ENCODE results near the gene NME2.
A peak's percentile ranks its signal among the peaks of the same experiment; 100 is the strongest.

NME2 gene

DNA sequence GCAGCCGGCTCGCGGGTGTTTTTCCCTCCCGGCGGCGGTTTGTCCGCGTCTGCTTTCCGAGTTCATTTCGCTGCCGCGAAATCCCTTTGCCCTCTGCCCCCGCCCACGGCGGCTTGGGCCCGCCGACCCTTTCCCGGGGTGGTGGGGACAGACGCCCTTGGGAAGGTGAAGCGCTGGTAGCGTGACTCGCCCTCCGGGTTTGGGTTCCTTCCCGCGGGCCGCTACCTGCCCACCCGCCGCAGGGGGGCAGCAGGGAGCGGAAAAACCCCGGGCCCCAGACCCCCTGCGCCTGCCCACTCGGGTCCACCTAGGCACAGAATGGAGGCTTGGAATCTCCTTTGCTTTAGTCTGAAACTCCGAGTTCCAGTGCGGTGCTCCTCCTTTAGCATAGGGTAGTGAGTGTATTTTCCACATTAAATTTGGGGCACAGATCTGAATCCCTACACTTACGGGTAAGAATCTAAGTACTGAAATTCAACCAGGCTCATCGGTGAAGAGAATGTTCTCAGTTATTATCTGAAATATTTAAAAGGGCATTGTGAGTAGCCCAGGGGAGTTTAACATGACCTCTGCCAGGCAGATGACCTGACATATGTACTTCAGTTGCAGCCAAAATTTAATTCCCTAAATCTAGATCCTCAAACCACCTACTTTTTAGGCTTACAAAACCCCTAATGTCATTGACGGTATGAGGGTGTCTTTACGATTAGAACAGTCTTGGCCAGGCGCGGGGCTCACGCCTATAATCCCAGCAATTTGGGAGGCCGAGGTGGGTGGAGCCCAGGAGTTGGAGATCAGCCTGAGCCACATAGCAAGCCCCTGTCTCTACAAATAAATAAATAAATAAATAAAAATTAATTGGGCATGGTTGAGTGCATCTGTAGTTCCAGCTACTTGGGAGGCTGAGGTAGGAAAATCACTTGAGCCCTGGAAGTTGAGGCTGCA, 1.0 kb downstream of the NME2 start:
- POLR2A ChIA-PET: interaction anchor here (1.0 to 3.0 kb wide), 4 partner anchors 13 to 301 kb away, joined by 3 to 36 read pairs (median 4); partner anchors contain the start of genes NME1 and TOB1
- 0 out of 2 replicates have a peak, but pooled peaks cover 5% of the 10 kb centered on the region for H3K4me1 ChIP-seq (ENCODE audit: control insufficient read depth, insufficient read depth, low read length)
- peak overlapping the region; percentile 91 for H3K27ac ChIP-seq (ENCODE audit: extremely low read depth, low read depth, low read length)
- no peaks in the 10 kb centered on the region for H3K9me3 ChIP-seq (ENCODE audit: control insufficient read depth, insufficient read depth, low read depth, low read length)
- H3K4me3 ChIP-seq (ENCODE audit: low read depth, low read length): peak overlapping the region; percentile 88
- CTCF ChIA-PET: interaction anchor here (1.2 to 2.0 kb wide), 3 partner anchors 11 to 21 kb away, joined by 4 to 10 read pairs (median 7); partner anchors contain the start of gene NME1
- peaks cover 61 to 63% of the 10 kb centered on the region in 2 experiments for H3K36me3 ChIP-seq (ENCODE audit: control insufficient read depth in 2 of 2, insufficient read depth in 1 of 2, low read length in 2 of 2)
- TF ChIP-seq ZBTB17 (tag by site-specific recombination; IDR thresholded peaks at IDR 0.05): peak; percentile 95
- peak; percentile 62; the same call in 1 of the 2 replicates for TF ChIP-seq ZNF501 (tag by site-specific recombination; IDR thresholded peaks at IDR 0.05)
- TF ChIP-seq, protein P1, sequence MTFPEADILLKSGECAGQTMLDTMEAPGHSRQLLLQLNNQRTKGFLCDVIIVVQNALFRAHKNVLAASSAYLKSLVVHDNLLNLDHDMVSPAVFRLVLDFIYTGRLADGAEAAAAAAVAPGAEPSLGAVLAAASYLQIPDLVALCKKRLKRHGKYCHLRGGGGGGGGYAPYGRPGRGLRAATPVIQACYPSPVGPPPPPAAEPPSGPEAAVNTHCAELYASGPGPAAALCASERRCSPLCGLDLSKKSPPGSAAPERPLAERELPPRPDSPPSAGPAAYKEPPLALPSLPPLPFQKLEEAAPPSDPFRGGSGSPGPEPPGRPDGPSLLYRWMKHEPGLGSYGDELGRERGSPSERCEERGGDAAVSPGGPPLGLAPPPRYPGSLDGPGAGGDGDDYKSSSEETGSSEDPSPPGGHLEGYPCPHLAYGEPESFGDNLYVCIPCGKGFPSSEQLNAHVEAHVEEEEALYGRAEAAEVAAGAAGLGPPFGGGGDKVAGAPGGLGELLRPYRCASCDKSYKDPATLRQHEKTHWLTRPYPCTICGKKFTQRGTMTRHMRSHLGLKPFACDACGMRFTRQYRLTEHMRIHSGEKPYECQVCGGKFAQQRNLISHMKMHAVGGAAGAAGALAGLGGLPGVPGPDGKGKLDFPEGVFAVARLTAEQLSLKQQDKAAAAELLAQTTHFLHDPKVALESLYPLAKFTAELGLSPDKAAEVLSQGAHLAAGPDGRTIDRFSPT (tag by site-specific recombination; IDR thresholded peaks at IDR 0.05): peak; percentile 66; the same call in 1 of the 2 replicates
- peak; percentile 63; the same call in 1 of the 2 replicates for TF ChIP-seq KLF8 (tag by site-specific recombination; IDR thresholded peaks at IDR 0.05)
- TF ChIP-seq ZNF2 (tag by site-specific recombination; IDR thresholded peaks at IDR 0.05): peak; percentile 76; the same call in 1 of the 2 replicates
- TF ChIP-seq KLF1 (tag by site-specific recombination; IDR thresholded peaks at IDR 0.05): peak; percentile 26; the same call in 1 of the 2 replicates
- TF ChIP-seq EGR2 (tag by site-specific recombination; IDR thresholded peaks at IDR 0.05; ENCODE audit: low read depth): peak; percentile 71
- TF ChIP-seq ZNF514 (tag by site-specific recombination; IDR thresholded peaks at IDR 0.05): no peak
- 0 out of 2 replicates have a peak, but pooled peaks have one; percentile 16 for TF ChIP-seq SP3 (tag by site-specific recombination; IDR thresholded peaks at IDR 0.05)
- 0 out of 2 replicates have a peak, but pooled peaks have one; percentile 32 for TF ChIP-seq BCL11A (tag by site-specific recombination; IDR thresholded peaks at IDR 0.05; ENCODE audit: low read depth)
- no peak for TF ChIP-seq KLF10 (tag by site-specific recombination; IDR thresholded peaks at IDR 0.05)
- no peak for TF ChIP-seq ZNF548 (tag by site-specific recombination; IDR thresholded peaks at IDR 0.05)
- TF ChIP-seq ZNF133 (tag by site-specific recombination; IDR thresholded peaks at IDR 0.05): no peak
- 0 out of 2 replicates have a peak, but pooled peaks have one; percentile 35 for TF ChIP-seq ZNF777 (tag by site-specific recombination; IDR thresholded peaks at IDR 0.05; ENCODE audit: borderline replicate concordance)
- no peak for TF ChIP-seq ZNF146 (tag by site-specific recombination; IDR thresholded peaks at IDR 0.05)
- 0 out of 2 replicates have a peak, but pooled peaks have one; percentile 12 for TF ChIP-seq ZNF654 (tag by site-specific recombination; IDR thresholded peaks at IDR 0.05; ENCODE audit: low read depth)
- peak; percentile 34; the same call in 1 of the 2 replicates for TF ChIP-seq ZNF24 (tag by site-specific recombination; IDR thresholded peaks at IDR 0.05)
- peak; percentile 40 for TF ChIP-seq ZXDB (tag by site-specific recombination; IDR thresholded peaks at IDR 0.05)
- TF ChIP-seq YY2 (tag by site-specific recombination; IDR thresholded peaks at IDR 0.05): 0 out of 2 replicates have a peak, but pooled peaks have one; percentile 47
- TF ChIP-seq ZNF335 (tag by site-specific recombination; conservative IDR thresholded peaks at IDR 0.05): peak; percentile 64
- TF ChIP-seq, protein P2, sequence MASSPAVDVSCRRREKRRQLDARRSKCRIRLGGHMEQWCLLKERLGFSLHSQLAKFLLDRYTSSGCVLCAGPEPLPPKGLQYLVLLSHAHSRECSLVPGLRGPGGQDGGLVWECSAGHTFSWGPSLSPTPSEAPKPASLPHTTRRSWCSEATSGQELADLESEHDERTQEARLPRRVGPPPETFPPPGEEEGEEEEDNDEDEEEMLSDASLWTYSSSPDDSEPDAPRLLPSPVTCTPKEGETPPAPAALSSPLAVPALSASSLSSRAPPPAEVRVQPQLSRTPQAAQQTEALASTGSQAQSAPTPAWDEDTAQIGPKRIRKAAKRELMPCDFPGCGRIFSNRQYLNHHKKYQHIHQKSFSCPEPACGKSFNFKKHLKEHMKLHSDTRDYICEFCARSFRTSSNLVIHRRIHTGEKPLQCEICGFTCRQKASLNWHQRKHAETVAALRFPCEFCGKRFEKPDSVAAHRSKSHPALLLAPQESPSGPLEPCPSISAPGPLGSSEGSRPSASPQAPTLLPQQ (tag by site-specific recombination; IDR thresholded peaks at IDR 0.05): peak; percentile 41; the same call in 1 of the 2 replicates
- TF ChIP-seq ZBTB8A (tag by site-specific recombination; IDR thresholded peaks at IDR 0.05): peak; percentile 88
- no peak for TF ChIP-seq ZNF48 (tag by site-specific recombination; IDR thresholded peaks at IDR 0.05)
- TF ChIP-seq ZNF341 (tag by site-specific recombination; IDR thresholded peaks at IDR 0.05; ENCODE audit: low read depth): peak; percentile 47
- TF ChIP-seq, protein P3, sequence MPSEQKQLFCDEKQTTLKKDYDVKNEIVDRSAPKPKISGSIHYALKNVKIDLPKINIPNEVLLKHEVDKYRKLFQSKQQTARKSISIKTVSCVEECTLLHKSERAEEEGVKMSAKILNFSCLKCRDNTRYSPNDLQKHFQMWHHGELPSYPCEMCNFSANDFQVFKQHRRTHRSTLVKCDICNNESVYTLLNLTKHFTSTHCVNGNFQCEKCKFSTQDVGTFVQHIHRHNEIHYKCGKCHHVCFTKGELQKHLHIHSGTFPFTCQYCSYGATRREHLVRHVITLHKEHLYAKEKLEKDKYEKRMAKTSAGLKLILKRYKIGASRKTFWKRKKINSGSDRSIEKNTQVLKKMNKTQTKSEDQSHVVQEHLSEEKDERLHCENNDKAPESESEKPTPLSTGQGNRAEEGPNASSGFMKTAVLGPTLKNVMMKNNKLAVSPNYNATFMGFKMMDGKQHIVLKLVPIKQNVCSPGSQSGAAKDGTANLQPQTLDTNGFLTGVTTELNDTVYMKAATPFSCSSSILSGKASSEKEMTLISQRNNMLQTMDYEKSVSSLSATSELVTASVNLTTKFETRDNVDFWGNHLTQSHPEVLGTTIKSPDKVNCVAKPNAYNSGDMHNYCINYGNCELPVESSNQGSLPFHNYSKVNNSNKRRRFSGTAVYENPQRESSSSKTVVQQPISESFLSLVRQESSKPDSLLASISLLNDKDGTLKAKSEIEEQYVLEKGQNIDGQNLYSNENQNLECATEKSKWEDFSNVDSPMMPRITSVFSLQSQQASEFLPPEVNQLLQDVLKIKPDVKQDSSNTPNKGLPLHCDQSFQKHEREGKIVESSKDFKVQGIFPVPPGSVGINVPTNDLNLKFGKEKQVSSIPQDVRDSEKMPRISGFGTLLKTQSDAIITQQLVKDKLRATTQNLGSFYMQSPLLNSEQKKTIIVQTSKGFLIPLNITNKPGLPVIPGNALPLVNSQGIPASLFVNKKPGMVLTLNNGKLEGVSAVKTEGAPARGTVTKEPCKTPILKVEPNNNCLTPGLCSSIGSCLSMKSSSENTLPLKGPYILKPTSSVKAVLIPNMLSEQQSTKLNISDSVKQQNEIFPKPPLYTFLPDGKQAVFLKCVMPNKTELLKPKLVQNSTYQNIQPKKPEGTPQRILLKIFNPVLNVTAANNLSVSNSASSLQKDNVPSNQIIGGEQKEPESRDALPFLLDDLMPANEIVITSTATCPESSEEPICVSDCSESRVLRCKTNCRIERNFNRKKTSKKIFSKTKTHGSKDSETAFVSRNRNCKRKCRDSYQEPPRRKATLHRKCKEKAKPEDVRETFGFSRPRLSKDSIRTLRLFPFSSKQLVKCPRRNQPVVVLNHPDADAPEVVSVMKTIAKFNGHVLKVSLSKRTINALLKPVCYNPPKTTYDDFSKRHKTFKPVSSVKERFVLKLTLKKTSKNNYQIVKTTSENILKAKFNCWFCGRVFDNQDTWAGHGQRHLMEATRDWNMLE (tag by site-specific recombination; conservative IDR thresholded peaks at IDR 0.05; ENCODE audit: low read depth): no peak
- TF ChIP-seq ZSCAN30 (tag by site-specific recombination; IDR thresholded peaks at IDR 0.05): peak; percentile 12; the same call in 1 of the 2 replicates
- 0 out of 2 replicates have a peak, but pooled peaks have one; percentile 7 for TF ChIP-seq YY1 (tag by site-specific recombination; IDR thresholded peaks at IDR 0.05)
- TF ChIP-seq ZIC2 (tag by site-specific recombination; IDR thresholded peaks at IDR 0.05): 0 out of 2 replicates have a peak, but pooled peaks have one; percentile 35
- TF ChIP-seq ZNF10 (tag by site-specific recombination; IDR thresholded peaks at IDR 0.05): peak; percentile 29; the same call in 1 of the 2 replicates
